HepG2 (cell line): ENCODE data around the gene VENTX. TPM values are rescaled to one million over a fixed set of nuclear protein-coding genes. Genes with fewer than 3 reads are reported as not detected.
A peak's percentile ranks its signal among the peaks of the same experiment; 100 is the strongest.

Source experiments
- CENPT ChIP-seq: sonication (generic); formaldehyde crosslinking; IDR thresholded peaks from 2 replicates; pipeline ENCODE4 v1.8.0; 2022; ENCODE audit warnings: low read depth, mild to moderate bottlenecking, moderate library complexity, missing genetic modification reagents
- CREBL2 ChIP-seq: sonication (generic); formaldehyde crosslinking; IDR thresholded peaks from 2 replicates; pipeline ENCODE4 v1.8.1; 2023; ENCODE audit warnings: missing genetic modification reagents, mild to moderate bottlenecking, borderline replicate concordance
- IRF2 ChIP-seq: IDR thresholded peaks from 2 replicates; pipeline ENCODE4 v1.6.1; 2018; ENCODE audit warnings: missing genetic modification reagents, missing compliant biosample characterization
- KLF12 ChIP-seq: sonication (generic); formaldehyde crosslinking; IDR thresholded peaks from 2 replicates; pipeline ENCODE4 v1.4.0; 2020; ENCODE audit warnings: missing genetic modification reagents, borderline replicate concordance
- PCBP2 ChIP-seq: fragments of 200-400 bp; formaldehyde crosslinking; optimal IDR thresholded peaks from 2 replicates; pipeline ENCODE3; 2018; ENCODE audit warnings: low read length, low read depth; ENCODE audit not compliant: poor library complexity, severe bottlenecking
- POLR2G ChIP-seq: fragments of 200-400 bp; formaldehyde crosslinking; IDR thresholded peaks from 2 replicates; pipeline ENCODE4 v1.6.1; 2018; ENCODE audit warnings: mild to moderate bottlenecking, low read depth, low read length, moderate library complexity
- UBTF ChIP-seq: sonication (generic); formaldehyde crosslinking; IDR thresholded peaks from 2 replicates; pipeline ENCODE4 v1.4.0; 2020; ENCODE audit warnings: mild to moderate bottlenecking, missing genetic modification reagents
- USF2 ChIP-seq, 2 experiments: sonication (generic) in 1 of 2; formaldehyde crosslinking in 1 of 2; IDR thresholded peaks; 2 replicates each; pipeline versions ENCODE4 v1.5.1 to v1.6.1; 2011 to 2020; ENCODE audit warnings: borderline replicate concordance in 1 of 2, low read depth in 1 of 2, low read length in 1 of 2, mild to moderate bottlenecking in 1 of 2, missing genetic modification reagents in 1 of 2, moderate library complexity in 1 of 2
- ZBTB40 ChIP-seq, 2 experiments: fragments of 450-650 bp in 1 of 2; sonication (generic) in 1 of 2; formaldehyde crosslinking in 1 of 2; IDR thresholded peaks; 2 replicates each; pipeline versions ENCODE4 v1.6.1 to v1.8.0; 2016 to 2022; ENCODE audit warnings: antibody characterized with exemption in 1 of 2, mild to moderate bottlenecking in 1 of 2, missing genetic modification reagents in 1 of 2
- ZUFSP ChIP-seq: sonication (generic); formaldehyde crosslinking; IDR thresholded peaks from 2 replicates; pipeline ENCODE4 v1.9.0; 2021; ENCODE audit warnings: missing genetic modification reagents, mild to moderate bottlenecking, borderline replicate concordance
- polyA plus RNA-seq, 8 experiments: library from polyadenylated mRNA; depleted of rRNA in 3 of 8; stranded (reverse) in 7 of 8; unstranded in 1 of 8; fragments of >200 nt; fragmentation: Illumina TruSeq in 4 of 8; extraction: Trizol in 4 of 8; gene quantifications; 2 replicates each; pipeline versions ENCODE4 v1.2.1 to v1.2.3, GENCODE V29; 2011 to 2016; ENCODE audit warnings: low read depth in 4 of 8, missing spikeins in 1 of 8, mixed read lengths in 1 of 8; ENCODE audit not compliant: insufficient read depth in 1 of 8
- total RNA-seq, 5 experiments: library from RNA; depleted of rRNA; stranded (reverse); fragments of >200 nt; fragmentation: Illumina TruSeq; extraction: Trizol; gene quantifications; 2 replicates each; pipeline ENCODE4 v1.2.3, GENCODE V29; 2016; ENCODE audit warnings: low read depth in 1 of 5

The VENTX gene
- total and polyA plus RNA-seq, 2 of the 13 experiments (the other 11 are each of a cell fraction or from before 2014, with no cell fraction given), result not detected

- TF ChIP-seq ZUFSP (CRISPR knock-in tag) (no peak), PCBP2 (no peak), UBTF (CRISPR knock-in tag) (peak; percentile 48; the same call in 1 of the 2 replicates), CENPT (no peak), KLF12 (CRISPR knock-in tag) (no peak), USF2 (IDR thresholded peaks at IDR 0.05; ENCODE audit: low read depth, low read length) (no peak), USF2 (CRISPR knock-in tag; IDR thresholded peaks at IDR 0.05; ENCODE audit: borderline replicate concordance) (no peak), IRF2 (CRISPR knock-in tag) (no peak), POLR2G (0 out of 2 replicates have a peak, but pooled peaks have one; percentile 30), ZBTB40 (IDR thresholded peaks at IDR 0.05) (no peak), ZBTB40 (CRISPR knock-in tag; IDR thresholded peaks at IDR 0.05) (no peak), CREBL2 (CRISPR knock-in tag) (no peak)
Observed at GRCh38 chr10:133278577-133279265, 41.1 kb downstream of the VENTX start (continued).
